Choroid plexus epithelial cell (primary cell): Measurements from ENCODE around the gene AMBRA1.

Experiments
- DNase-seq: peaks from one replicate; pipeline ENCODE4 v3.0.0-alpha.2; 2010; ENCODE audit warnings: low read depth
- H3K4me3 ChIP-seq: 2 replicates; pipeline ENCODE4 v1.5.1; 2011; ENCODE audit warnings: low read depth, mild to moderate bottlenecking, control low read depth, low read length, moderate library complexity
- TF ChIP-seq, protein P1 (sequence below): conservative IDR thresholded peaks from 2 replicates; pipeline ENCODE4 v1.5.1; 2011; ENCODE audit warnings: low read depth, mild to moderate bottlenecking, control low read depth, inconsistent platforms, low read length, moderate library complexity

AMBRA1 gene

DNA sequence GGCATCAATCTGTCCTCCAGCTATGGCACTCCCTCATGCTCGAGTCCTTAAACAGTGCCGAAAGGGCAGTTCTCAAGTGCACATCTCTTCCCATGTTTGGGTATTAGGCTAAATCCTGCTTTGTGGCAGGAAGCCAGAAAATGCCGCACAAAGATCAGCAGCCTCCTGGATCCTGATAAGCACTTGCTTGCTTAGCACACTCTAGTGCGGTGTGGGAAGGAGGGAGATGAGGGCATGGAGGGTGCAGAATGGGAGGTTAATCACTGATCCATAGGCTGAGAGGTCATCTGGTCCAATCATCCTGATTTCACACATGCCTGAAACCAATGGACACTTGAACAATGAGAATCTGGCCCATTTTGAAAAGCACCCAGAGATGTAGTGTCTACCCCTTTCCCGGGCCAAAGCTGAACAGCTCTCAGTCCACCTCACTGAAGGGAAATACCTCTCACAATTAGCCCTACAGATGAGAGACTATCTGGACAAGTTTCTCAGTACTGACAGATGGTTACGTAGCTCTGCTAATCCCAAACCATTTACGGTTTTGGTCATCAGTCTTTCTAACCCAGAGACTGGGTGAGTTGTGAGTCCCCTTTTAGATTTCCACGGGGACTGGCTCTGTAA lies 172.5 kb downstream of the AMBRA1 start:
- no peak for DNase-seq
- TF ChIP-seq, protein P1, sequence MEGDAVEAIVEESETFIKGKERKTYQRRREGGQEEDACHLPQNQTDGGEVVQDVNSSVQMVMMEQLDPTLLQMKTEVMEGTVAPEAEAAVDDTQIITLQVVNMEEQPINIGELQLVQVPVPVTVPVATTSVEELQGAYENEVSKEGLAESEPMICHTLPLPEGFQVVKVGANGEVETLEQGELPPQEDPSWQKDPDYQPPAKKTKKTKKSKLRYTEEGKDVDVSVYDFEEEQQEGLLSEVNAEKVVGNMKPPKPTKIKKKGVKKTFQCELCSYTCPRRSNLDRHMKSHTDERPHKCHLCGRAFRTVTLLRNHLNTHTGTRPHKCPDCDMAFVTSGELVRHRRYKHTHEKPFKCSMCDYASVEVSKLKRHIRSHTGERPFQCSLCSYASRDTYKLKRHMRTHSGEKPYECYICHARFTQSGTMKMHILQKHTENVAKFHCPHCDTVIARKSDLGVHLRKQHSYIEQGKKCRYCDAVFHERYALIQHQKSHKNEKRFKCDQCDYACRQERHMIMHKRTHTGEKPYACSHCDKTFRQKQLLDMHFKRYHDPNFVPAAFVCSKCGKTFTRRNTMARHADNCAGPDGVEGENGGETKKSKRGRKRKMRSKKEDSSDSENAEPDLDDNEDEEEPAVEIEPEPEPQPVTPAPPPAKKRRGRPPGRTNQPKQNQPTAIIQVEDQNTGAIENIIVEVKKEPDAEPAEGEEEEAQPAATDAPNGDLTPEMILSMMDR = no peak
- H3K4me3 ChIP-seq = no peak overlapping the region

DNA sequence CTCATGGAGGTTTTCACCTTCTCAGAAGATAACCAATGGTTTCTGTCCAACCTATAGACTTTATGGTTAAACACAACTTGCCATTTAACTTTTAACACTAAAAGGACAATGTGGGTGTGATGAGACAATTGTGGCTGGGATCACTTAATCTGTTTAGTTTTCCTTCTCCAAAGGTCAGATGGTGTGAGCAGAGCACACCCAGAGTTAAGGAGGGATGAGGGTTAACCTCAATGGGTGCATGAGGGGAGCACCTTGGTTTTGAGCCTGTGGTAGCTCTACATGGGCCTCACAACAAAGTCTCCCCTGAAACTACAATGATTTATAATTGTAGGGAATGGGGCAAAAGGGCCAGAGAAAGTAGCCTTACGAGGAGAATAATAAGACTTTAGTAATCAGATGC lies 173.3 kb downstream of the AMBRA1 start:
- no peak for DNase-seq
- no peak overlapping the region for H3K4me3 ChIP-seq
- TF ChIP-seq, protein P1 = no peak

DNA sequence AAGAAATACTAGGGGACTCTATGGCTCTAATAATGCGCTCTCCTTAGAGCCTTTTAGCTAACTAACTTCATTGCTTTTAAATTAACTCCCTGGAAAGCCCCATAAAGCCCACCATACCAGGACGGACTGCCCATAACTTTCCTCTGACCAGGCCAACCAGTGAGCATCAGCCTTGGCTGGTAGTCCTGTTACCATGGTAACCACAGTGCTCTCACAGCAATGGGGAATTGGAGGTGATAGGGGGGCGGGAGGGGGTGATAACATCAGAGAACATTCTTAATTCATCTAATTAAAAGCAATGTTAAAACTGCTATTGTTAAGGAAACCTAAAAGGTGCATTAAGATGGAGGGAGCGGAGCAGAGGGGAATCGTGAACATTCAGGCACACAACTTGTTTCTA lies 175.1 kb downstream of the AMBRA1 start:
- TF ChIP-seq, protein P1 = no peak
- no peak overlapping the region for H3K4me3 ChIP-seq
- DNase-seq = no peak

DNA sequence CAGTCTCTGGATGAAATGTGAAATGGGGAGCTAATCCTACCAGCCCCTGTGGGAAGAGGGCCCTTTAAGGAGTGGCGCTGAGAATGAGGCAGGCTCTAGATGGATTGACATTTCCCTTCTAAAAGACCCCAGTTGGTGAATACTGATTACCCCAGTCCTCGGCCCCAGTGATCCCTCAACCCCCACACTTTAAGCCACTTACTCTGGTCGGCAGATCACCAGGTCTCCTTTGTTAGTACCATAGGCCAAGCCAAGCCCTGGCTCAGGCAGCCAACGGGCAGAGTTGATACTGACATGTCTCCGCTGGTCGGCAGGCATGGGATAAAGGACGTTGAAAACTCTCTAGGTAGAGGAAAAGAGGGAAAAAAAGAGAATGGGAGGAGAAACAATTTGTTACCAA lies 176.1 kb downstream of the AMBRA1 start:
- TF ChIP-seq, protein P1 = no peak
- H3K4me3 ChIP-seq = no peak overlapping the region
- no peak for DNase-seq

GRCh38 chr11:46414879-46415278 lies 178.9 kb downstream of the AMBRA1 start:
- TF ChIP-seq, protein P1 = no peak
- no peak for DNase-seq

DNA sequence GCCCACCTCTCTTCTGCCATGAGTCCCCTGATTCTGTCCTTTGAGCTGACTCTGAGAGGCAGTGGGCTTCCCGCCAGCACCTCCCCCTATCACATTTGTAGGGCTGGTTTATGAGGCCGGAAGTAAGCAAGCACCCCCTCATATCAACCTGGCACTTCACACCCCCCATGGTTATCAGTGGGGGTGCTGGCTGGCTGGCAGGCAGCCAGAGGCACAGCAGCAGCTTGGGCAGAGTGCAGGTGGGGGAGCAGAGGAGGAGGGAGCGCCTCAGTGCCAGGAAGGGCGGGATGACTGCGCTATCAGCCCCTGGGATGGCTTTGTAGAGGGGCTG lies 179.4 kb downstream of the AMBRA1 start:
- no peak for DNase-seq
- TF ChIP-seq, protein P1 = no peak
- no peak overlapping the region for H3K4me3 ChIP-seq

More at GRCh38 chr11:46414879-46415278, 178.9 kb downstream of the AMBRA1 start:
- H3K4me3 ChIP-seq = no peak overlapping the region

DNA sequence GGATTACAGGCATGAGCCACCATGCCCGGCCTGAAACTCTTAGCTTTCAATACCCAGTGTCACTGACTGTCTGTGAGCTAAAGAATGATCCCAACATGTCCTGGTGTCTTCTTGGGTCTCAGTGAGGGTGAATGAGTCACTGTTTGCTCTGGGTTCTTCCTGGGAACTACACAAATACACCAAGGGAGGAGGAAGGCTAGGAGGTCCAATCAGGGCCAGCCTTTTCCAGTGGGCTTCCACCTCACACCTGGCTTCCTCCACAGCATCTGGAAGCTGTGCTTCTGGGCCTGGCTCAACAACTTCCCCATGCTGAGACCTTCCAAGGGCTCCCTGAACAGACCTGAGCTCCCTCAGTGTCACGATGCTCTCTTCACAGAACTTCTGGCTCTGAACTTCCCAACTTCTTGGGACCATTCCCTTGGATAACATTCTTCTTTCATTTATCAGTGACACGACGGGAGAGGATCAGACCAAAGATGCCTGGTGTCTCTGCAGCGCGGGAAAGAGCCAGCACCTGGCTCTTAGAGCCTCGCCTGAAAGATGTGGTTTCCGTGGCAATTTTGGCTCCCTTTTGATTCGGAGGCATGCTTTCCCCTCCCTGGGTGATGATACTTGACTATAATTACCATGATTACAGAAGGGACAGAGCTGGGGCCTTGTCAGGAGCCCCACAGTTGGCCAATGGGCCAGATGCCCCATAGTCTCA lies 179.9 kb downstream of the AMBRA1 start:
- TF ChIP-seq, protein P1 = no peak
- DNase-seq = no peak
- H3K4me3 ChIP-seq = no peak overlapping the region
